GM21529 (cell line): ENCODE results near the gene EXOG.

Experiments used
- ATAC-seq: cut with Tn5 transposase; IDR thresholded peaks from one replicate; pipeline ENCODE4 v1.9.1; 2021; ENCODE audit not compliant: unreplicated experiment

The EXOG gene

GRCh38 chr3:38507120-38507519, 11.0 kb downstream of the EXOG start:
- peak; percentile 98 for ATAC-seq

GRCh38 chr3:38509732-38510131, 13.6 kb downstream of the EXOG start:
- no peak for ATAC-seq

GRCh38 chr3:38510631-38511030, 14.5 kb downstream of the EXOG start:
- no peak for ATAC-seq

- no peak for ATAC-seq
Measured at GRCh38 chr3:38511546-38511945, 15.4 kb downstream of the EXOG start.

GRCh38 chr3:38515367-38515766, 19.2 kb downstream of the EXOG start:
- ATAC-seq = no peak

GRCh38 chr3:38516669-38517068, 20.5 kb downstream of the EXOG start:
- no peak for ATAC-seq

GRCh38 chr3:38519000-38519399, 22.9 kb downstream of the EXOG start:
- ATAC-seq = no peak

- ATAC-seq = no peak
Measured at GRCh38 chr3:38519651-38520050, 23.5 kb downstream of the EXOG start.

- peak; percentile 80 for ATAC-seq
Measured at GRCh38 chr3:38521391-38521987, 25.3 kb downstream of the EXOG start.

GRCh38 chr3:38522002-38522401, 25.9 kb downstream of the EXOG start:
- no peak for ATAC-seq

- ATAC-seq = no peak
Measured at GRCh38 chr3:38524141-38524739, 28.1 kb downstream of the EXOG start.

- no peak for ATAC-seq
Measured at GRCh38 chr3:38526792-38527191, 30.7 kb downstream of the EXOG start.

- ATAC-seq = no peak
Measured at GRCh38 chr3:38528457-38528856, 32.3 kb downstream of the EXOG start.

GRCh38 chr3:38532529-38532928, 36.4 kb downstream of the EXOG start:
- no peak for ATAC-seq

GRCh38 chr3:38533285-38533976, 37.3 kb downstream of the EXOG start:
- ATAC-seq = no peak

- ATAC-seq = no peak
Measured at GRCh38 chr3:38534180-38534579, 38.0 kb downstream of the EXOG start.

GRCh38 chr3:38534604-38535003, 38.5 kb downstream of the EXOG start:
- ATAC-seq = no peak

GRCh38 chr3:38536671-38537070, 40.5 kb downstream of the EXOG start:
- ATAC-seq = no peak

GRCh38 chr3:38538773-38539353, 42.7 kb downstream of the EXOG start:
- no peak for ATAC-seq

- no peak for ATAC-seq
Measured at GRCh38 chr3:38541806-38542205, 45.7 kb downstream of the EXOG start.

GRCh38 chr3:38542401-38543298, 46.5 kb downstream of the EXOG start:
- ATAC-seq = no peak
